RPMI8226 (cell line): Measurements from ENCODE around the gene RARG.
A peak's percentile ranks its signal among the peaks of the same experiment; 100 is the strongest.

Experiments used
- DNase-seq: peaks from one replicate; pipeline ENCODE4 v3.0.0-alpha.2; 2015

RARG gene

GRCh38 chr12:53241623-53242412 is 9.8 kb upstream of the RARG start:
- no peak for DNase-seq

- no peak for DNase-seq
Measured at GRCh38 chr12:53239643-53240258, 7.7 kb upstream of the RARG start.

- no peak for DNase-seq
Measured at GRCh38 chr12:53236443-53237111, 4.6 kb upstream of the RARG start.

- DNase-seq = no peak
Measured at GRCh38 chr12:53235742-53236442, 3.9 kb upstream of the RARG start.

- DNase-seq = no peak
Measured at GRCh38 chr12:53235164-53235563, 3.2 kb upstream of the RARG start.

GRCh38 chr12:53234271-53234914 is 2.4 kb upstream of the RARG start:
- no peak for DNase-seq

GRCh38 chr12:53233671-53234121 is 1.7 kb upstream of the RARG start:
- no peak for DNase-seq

GRCh38 chr12:53232646-53233461 is 845 bp upstream of the RARG start:
- peak; percentile 66 for DNase-seq

- no peak for DNase-seq
Measured at GRCh38 chr12:53231671-53231920, 413 bp downstream of the RARG start.

- DNase-seq = no peak
Measured at GRCh38 chr12:53230108-53230845, 1.7 kb downstream of the RARG start.

GRCh38 chr12:53229454-53229853 is 2.6 kb downstream of the RARG start:
- DNase-seq = no peak

GRCh38 chr12:53227836-53228235 is 4.2 kb downstream of the RARG start:
- DNase-seq = no peak

GRCh38 chr12:53227341-53227740 is 4.7 kb downstream of the RARG start:
- DNase-seq = no peak

- no peak for DNase-seq
Measured at GRCh38 chr12:53226815-53227214, 5.2 kb downstream of the RARG start.

GRCh38 chr12:53225635-53226424 is 6.2 kb downstream of the RARG start:
- DNase-seq = no peak

- DNase-seq = no peak
Measured at GRCh38 chr12:53224897-53225634, 6.9 kb downstream of the RARG start.

GRCh38 chr12:53224061-53224896 is 7.7 kb downstream of the RARG start:
- no peak for DNase-seq

- no peak for DNase-seq
Measured at GRCh38 chr12:53223389-53224060, 8.5 kb downstream of the RARG start.
